ENCODE measurements around the gene BAG3. TPM values are rescaled to one million over a fixed set of nuclear protein-coding genes. Genes with fewer than 3 reads are reported as not detected.
"Not testable (repeated sequence)": the region's sequence is repeated elsewhere in the genome, so short reads cannot be mapped to it uniquely, and the experiment has no call there.

BAG3 gene
- total RNA-seq, 6 experiments from 2014 or later, result 97.2 to 108 (median 101) TPM

GRCh38 chr10:119654540-119654939 is 3.4 kb downstream of the BAG3 start:
- H3K9me3 Mint-ChIP-seq, result no peaks in the 10 kb centered on the region
- H3K27me3 Mint-ChIP-seq (ENCODE audit: insufficient read depth), result peaks cover 3% of the 10 kb centered on the region
- peaks cover 24% of the 10 kb centered on the region for H3K36me3 Mint-ChIP-seq (ENCODE audit: low read depth)
- peaks cover 74% of the 10 kb centered on the region for H3K4me1 Mint-ChIP-seq (ENCODE audit: low read depth)
- peak overlapping the region; percentile 97 for H3K27ac Mint-ChIP-seq
- DNase-seq, result no peak
- H3K4me3 Mint-ChIP-seq, result peak overlapping the region; percentile 89
- TF ChIP-seq CTCF (IDR thresholded peaks at IDR 0.05), result no peak

GRCh38 chr10:119655566-119656001 is 4.4 kb downstream of the BAG3 start:
- H3K27ac Mint-ChIP-seq, result peak overlapping the region; percentile 97
- peaks cover 77% of the 10 kb centered on the region for H3K4me1 Mint-ChIP-seq (ENCODE audit: low read depth)
- peaks cover 3% of the 10 kb centered on the region for H3K27me3 Mint-ChIP-seq (ENCODE audit: insufficient read depth)
- peak; percentile 87 for DNase-seq
- peaks cover 24% of the 10 kb centered on the region for H3K36me3 Mint-ChIP-seq (ENCODE audit: low read depth)
- no peak for TF ChIP-seq CTCF (IDR thresholded peaks at IDR 0.05)
- no peaks in the 10 kb centered on the region for H3K9me3 Mint-ChIP-seq
- peak overlapping the region; percentile 89 for H3K4me3 Mint-ChIP-seq

DNA sequence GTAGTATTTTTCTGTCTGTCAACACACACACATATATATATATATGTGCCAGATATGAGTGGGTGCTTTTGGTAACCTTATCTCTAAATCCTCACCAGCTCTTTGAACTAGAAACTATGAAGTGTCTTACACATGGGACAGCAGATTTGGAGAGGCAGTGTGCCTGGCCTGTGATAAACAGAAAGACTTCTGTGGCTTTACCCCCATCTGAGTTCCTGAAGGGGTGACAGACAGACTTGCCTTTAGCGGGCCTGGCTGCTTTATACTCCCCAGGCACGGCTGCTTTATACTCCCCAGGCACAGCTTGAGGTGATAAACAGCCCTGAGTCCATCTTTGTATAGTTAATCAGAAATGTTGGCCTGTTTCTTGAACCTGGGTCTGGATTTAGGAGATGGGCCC is 5.6 kb downstream of the BAG3 start:
- Mint-ChIP-seq H3K4me3 (peak overlapping the region; percentile 89), H3K27ac (peak overlapping the region; percentile 97), H3K9me3 (no peaks in the 10 kb centered on the region), H3K27me3 (ENCODE audit: insufficient read depth) (peaks cover 2% of the 10 kb centered on the region), H3K36me3 (ENCODE audit: low read depth) (peaks cover 28% of the 10 kb centered on the region), H3K4me1 (ENCODE audit: low read depth) (peaks cover 79% of the 10 kb centered on the region)
- no peak for TF ChIP-seq CTCF (IDR thresholded peaks at IDR 0.05)
- no peak for DNase-seq

DNA sequence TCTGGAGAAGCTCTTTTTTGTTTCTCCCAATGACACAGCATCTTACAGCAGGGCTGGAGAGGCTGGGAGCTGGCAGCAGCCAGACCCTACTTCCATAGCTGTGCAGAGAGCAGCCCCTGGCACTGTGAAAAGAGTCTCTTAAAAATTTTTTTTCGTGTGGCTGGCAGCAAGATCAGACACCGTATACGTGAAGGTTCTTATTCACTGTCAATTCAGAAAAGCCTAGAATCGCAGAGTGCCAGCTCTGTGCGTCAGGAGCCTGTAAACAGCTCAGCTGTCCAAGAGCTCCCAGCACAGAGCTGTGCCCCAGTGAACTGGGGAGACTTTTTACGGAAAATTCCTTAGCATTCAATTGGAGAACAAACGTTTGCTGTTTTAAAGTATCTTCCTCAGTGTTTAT is 6.5 kb downstream of the BAG3 start:
- H3K36me3 Mint-ChIP-seq (ENCODE audit: low read depth), result peaks cover 34% of the 10 kb centered on the region
- no peaks in the 10 kb centered on the region for H3K9me3 Mint-ChIP-seq
- H3K27me3 Mint-ChIP-seq (ENCODE audit: insufficient read depth), result peaks cover 2% of the 10 kb centered on the region
- peak overlapping the region; percentile 97 for H3K27ac Mint-ChIP-seq
- peak overlapping the region; percentile 89 for H3K4me3 Mint-ChIP-seq
- peaks cover 87% of the 10 kb centered on the region for H3K4me1 Mint-ChIP-seq (ENCODE audit: low read depth)
- TF ChIP-seq CTCF (IDR thresholded peaks at IDR 0.05), result no peak
- no peak for DNase-seq

- H3K27ac Mint-ChIP-seq, result peak overlapping the region; percentile 97
- H3K9me3 Mint-ChIP-seq, result no peaks in the 10 kb centered on the region
- no peak for TF ChIP-seq CTCF (IDR thresholded peaks at IDR 0.05)
- peak overlapping the region; percentile 89 for H3K4me3 Mint-ChIP-seq
- H3K36me3 Mint-ChIP-seq (ENCODE audit: low read depth), result peaks cover 33% of the 10 kb centered on the region
- peak; percentile 94 for DNase-seq
- H3K27me3 Mint-ChIP-seq (ENCODE audit: insufficient read depth), result peaks cover 2% of the 10 kb centered on the region
- H3K4me1 Mint-ChIP-seq (ENCODE audit: low read depth), result peaks cover 89% of the 10 kb centered on the region
Observed at GRCh38 chr10:119658274-119658673, 7.1 kb downstream of the BAG3 start.

DNA sequence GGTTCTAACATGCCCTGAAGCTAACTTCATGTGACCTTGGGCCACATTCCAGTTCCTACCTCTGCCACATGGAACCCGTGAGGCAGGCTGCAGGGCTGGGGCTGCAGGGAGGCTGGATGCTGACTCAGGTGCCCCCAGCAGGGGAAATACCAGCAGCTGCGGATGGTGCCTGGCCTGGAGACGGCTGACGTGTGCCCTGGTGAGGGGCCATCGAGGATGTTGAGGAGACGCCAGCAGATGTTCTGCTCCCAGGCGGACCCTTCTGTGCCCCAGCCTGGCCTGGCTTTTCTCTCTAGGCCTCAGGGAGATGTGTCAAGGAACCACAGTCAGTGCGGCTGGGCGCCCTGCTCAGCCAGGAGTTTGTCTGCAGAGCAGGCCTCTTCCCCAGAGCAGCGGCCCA is 8.8 kb downstream of the BAG3 start:
- peaks cover 2% of the 10 kb centered on the region for H3K27me3 Mint-ChIP-seq (ENCODE audit: insufficient read depth)
- H3K27ac Mint-ChIP-seq, result peak overlapping the region; percentile 97
- TF ChIP-seq CTCF (IDR thresholded peaks at IDR 0.05), result no peak
- H3K9me3 Mint-ChIP-seq, result no peaks in the 10 kb centered on the region
- peaks cover 89% of the 10 kb centered on the region for H3K4me1 Mint-ChIP-seq (ENCODE audit: low read depth)
- H3K4me3 Mint-ChIP-seq, result no peak overlapping the region
- DNase-seq, result no peak
- peaks cover 31% of the 10 kb centered on the region for H3K36me3 Mint-ChIP-seq (ENCODE audit: low read depth)

GRCh38 chr10:119662076-119662605 is 11.0 kb downstream of the BAG3 start:
- not testable (repeated sequence) for H3K9me3 Mint-ChIP-seq; H3K27me3 Mint-ChIP-seq (ENCODE audit: insufficient read depth); DNase-seq
- Mint-ChIP-seq H3K4me3 (peak overlapping the region; percentile 6; the same call in 1 of the 2 replicates), H3K36me3 (ENCODE audit: low read depth) (peaks cover 39% of the 10 kb centered on the region), H3K27ac (peak overlapping the region; percentile 65), H3K4me1 (ENCODE audit: low read depth) (peaks cover 85% of the 10 kb centered on the region)
